ENCODE measurements around the gene MDM2. TPM values are rescaled to one million over a fixed set of nuclear protein-coding genes. Genes with fewer than 3 reads are reported as not detected.
A peak's percentile ranks its signal among the peaks of the same experiment; 100 is the strongest.
"Not testable (repeated sequence)": the region's sequence is repeated elsewhere in the genome, so short reads cannot be mapped to it uniquely, and the experiment has no call there.

The MDM2 gene
- total RNA-seq, 1 experiment from 2014 or later, result 135 TPM

DNA sequence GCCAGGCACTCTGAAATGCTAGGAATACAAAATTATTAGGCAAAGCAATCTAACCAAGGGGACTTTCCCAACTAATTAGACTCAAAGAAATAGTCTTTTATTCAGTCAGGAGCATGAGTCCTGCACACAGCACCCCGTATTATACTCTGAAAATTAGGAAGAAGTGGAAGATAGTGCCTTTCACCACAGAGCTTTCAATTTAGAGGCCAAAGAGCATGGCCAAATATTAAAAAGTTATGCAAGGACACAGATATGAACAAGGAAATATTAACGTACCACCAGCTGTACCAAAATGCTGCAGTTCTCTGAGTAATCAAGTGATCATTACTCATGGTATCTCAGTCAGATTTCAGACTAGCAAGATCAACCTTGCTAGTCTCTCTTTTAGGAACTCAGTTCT, 22.6 kb upstream of the MDM2 start:
- DNase-seq (ENCODE audit: low read depth), result no peak

- no peak for DNase-seq (ENCODE audit: low read depth)
Measured at GRCh38 chr12:68785823-68786222, 22.2 kb upstream of the MDM2 start.

GRCh38 chr12:68786929-68787328, 21.0 kb upstream of the MDM2 start:
- DNase-seq (ENCODE audit: low read depth), result no peak

- no peak for DNase-seq (ENCODE audit: low read depth)
Measured at GRCh38 chr12:68788554-68789143, 19.3 kb upstream of the MDM2 start.

- DNase-seq (ENCODE audit: low read depth), result no peak
Measured at GRCh38 chr12:68789144-68789878, 18.7 kb upstream of the MDM2 start.

- no peak for DNase-seq (ENCODE audit: low read depth)
Measured at GRCh38 chr12:68790081-68790951, 17.7 kb upstream of the MDM2 start.

GRCh38 chr12:68790952-68791234, 17.1 kb upstream of the MDM2 start:
- DNase-seq (ENCODE audit: low read depth), result no peak

DNA sequence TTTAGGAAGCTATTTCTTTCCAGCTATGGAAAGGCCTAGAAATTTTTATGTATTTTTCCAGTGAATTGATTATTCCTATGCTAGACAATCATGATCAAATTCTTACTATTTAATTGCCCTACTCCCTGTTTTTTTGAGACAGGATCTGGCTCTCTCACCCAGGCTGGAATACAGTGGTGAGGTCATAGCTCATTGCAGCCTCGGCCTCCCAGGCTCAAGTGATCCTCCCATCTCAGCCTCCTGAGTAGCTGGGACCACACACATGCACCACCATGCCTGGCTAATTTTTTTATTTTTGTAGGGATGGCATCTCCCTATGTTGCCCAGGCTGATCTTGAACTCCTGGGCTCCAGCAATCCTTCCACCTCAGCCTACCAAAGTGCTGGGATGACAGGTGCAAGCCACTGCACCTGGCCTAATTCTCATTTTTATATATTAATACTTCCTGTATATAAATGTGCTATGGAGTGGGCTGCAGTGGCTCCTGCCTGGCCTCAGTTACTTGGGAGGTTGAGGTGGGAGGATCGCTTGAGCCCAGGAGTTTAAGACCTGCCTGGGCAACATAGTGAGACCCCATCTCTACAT, 16.0 kb upstream of the MDM2 start:
- no peak for DNase-seq (ENCODE audit: low read depth)

DNA sequence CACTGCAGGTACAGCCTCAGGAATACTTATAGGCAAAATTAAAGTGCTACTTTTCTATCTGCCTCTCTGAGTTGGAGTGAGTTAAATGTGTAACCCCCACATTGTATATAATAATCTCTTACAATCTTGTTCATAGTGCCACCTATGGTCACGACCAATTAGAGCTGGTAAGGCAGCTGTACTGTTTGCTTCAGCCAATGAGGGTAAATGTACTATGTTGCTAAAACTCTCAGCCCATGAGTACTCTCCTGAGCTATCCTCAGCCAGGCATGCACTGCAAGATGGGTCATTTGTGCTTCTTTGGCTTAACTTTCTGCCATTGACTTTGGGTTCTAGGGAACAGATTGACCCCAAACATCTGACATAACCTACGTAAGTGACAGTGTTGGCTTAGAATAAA, 15.0 kb upstream of the MDM2 start:
- DNase-seq (ENCODE audit: low read depth), result peak; percentile 65

DNA sequence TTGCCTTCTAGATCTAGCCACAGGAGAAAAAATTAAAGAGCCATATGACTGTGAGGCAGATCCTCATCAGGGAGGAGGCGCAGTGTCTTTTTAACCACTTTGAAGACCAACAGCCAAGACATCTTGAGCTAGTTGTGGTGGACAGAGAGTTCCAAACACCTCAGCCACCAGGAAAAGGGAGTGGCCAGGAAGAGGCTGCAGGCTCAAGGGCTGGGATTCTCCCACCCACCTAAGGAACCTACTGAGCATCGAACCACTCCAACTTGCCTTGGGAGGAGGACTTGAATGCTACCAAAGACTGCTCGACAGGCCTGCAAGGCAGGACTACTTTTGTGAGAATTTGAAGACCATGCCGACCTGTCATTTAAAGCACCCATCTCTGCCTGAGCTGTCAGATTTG, 14.5 kb upstream of the MDM2 start:
- no peak for DNase-seq (ENCODE audit: low read depth)

- no peak for DNase-seq (ENCODE audit: low read depth)
Measured at GRCh38 chr12:68793975-68794652, 13.9 kb upstream of the MDM2 start.

GRCh38 chr12:68794653-68795251, 13.2 kb upstream of the MDM2 start:
- DNase-seq (ENCODE audit: low read depth), result peak; percentile 81

DNA sequence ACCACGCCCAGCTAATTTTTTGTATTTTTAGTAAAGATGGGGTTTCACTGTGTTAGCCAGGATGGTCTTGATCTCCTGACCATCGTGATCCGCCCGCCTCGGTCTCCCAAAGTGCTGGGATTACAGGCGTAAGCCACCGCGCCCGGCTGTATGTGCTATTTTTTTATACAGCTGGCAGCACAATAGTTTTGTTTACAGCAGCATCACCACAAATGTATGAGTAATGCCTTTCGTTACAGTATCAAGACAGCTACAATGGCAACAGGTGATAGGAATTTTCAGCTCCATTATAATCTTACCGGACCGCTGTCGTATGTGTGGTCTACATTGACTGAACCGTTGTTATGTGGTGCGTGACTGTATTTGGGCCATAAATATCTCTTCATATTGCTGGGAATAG, 11.6 kb upstream of the MDM2 start:
- DNase-seq (ENCODE audit: low read depth), result no peak

DNA sequence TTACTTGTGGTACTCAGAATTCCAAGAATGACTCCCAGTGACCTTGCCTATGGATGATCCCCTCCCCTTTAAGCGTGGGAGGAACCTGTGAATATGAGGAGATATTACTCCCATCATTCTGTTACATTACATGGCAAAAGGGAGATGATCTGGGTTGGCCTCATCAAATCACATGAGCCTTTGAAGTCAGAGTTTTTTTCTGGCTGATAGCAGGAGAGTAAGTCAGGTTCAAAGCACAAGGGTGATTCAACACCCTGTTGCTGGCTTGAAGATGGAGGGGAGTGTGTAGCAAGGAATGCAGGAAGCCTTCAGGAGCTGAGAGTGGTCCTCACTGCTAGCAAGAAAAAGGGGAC, 9.1 kb upstream of the MDM2 start:
- DNase-seq (ENCODE audit: low read depth), result no peak

DNA sequence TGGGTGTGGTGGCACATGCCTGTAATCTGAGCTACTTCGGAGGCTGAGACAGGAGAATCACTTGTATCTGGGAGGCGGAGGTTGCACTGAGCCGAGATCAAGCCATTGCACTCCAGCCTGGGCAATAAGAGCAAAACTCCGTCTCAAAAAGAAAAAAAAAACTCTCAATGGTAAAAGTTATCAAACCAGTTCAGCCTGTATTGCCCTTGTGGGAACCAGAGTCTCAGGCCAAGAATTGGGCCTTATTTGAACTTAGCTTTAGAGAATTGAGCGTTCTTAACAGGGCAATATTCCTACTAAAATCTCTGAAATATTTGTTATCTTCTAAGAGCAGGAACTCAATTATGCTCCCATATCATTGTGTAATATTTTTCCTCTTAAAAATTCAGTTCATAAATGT, 7.7 kb upstream of the MDM2 start:
- DNase-seq (ENCODE audit: low read depth), result no peak

DNA sequence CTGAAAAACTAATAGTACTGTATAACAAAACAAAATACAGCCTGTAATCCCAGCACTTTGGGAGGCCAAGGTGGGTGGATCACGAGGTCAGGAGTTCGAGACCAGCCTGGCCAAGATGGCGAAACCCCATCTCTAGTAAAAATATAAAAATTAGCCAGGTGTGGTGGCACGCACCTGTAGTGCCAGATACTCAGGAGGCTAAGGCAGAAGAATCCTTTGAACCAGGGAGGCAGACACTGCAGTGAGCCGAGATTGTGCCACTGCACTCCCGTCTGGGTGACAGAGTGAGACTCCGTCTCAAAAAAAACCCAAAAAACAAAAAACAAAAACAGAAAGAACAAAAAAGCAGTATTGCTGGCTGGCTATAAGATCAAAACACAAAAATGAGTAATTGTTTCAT, 6.9 kb upstream of the MDM2 start:
- DNase-seq (ENCODE audit: low read depth), result not testable (repeated sequence)

DNA sequence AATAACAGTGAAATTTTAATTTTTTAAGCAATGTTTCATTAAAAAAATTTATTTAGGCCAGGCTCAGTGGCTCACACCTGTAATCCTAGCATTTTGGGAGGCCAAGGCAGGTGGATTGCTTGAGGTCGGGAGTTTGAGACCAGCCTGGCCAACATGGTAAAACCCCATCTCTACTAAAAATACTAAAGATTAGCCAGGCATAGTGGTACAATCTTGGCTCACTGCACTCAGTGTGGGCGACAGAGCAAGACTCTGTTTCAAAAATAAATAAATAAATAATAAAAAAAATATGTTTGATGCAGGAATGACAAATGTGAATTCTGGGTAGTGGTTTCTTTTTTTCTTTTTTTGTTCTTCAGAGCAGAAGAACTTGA, 5.6 kb upstream of the MDM2 start:
- DNase-seq (ENCODE audit: low read depth), result not testable (repeated sequence)

DNA sequence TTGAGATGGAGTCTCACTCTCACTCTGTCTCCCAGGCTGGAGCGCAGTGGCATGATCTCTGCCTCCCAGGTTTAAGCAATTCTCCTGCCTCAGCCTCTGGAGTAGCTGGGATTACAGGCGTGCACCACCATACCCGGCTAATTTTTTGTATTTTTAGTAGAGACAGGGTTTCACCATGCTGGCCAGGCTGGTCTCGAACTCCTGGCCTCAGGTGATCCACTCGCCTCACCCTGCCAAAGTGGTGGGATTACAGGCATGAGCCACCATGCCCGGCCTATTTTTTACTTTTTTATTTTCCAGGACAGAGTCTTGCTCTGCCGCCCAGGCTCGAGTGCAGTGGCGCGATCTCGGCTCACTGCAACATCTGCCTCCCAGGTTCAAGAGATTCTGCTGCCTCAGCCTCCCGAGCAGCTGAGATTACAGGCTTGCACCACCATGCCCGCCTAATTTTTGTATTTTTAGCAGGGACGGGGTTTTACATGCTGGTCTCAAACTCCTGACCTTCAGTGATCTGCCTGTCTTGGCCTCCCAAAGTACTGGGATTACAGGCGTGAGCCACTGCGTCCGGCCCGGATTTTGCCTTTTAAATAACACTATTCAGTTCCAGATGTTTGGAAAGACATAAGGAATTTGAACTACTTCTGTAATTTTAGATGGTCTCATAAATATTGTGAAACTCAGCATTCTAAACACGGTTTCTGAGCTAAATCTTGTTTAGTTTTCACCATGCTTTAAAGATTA, 4.9 kb upstream of the MDM2 start:
- not testable (repeated sequence) for DNase-seq (ENCODE audit: low read depth)

DNA sequence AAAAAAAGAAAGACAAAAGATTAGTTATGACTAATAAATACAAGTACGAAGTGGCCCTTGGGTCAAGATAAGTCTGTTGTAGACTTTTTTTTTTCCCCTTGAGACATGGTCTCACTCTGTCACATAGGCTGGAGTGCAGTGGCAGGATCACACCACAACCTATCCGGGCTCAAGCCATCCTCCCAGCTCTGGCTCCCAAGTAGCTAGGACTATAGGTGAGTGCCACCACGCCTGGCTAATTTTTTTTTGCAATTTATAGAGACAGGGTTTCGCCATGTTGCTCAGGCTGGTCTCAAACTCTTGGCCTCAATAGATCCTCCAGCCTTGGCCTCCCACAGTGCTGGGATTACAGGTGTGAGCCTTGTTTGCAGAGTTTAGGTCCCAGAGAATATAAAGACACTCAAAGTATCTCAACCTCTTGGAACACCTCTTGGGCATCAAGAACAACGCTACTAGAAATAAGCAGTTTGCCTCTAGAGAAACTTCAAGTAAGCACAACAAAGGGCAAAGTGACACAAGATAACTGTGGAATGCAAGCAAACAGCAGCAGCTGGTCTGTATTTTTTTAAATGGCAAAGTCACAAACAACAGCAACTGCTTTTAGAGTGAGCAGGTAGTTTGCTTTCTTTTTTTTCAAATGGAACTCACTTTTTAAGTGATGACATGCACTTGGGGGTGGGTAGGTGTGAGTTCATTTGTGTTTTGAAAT, 3.9 kb upstream of the MDM2 start:
- DNase-seq (ENCODE audit: low read depth), result no peak

Measured in HT1080 (cell line).